DND-41 (cell line): ENCODE data around the gene STK16.

ENCODE experiments used
- ATAC-seq: fragments of 200-7000 bp; cut with Tn5 transposase; 3 replicates; pipeline ENCODE4 v1.9.1; 2021; ENCODE audit warnings: low read depth; ENCODE audit not compliant: insufficient read depth
- DNase-seq: peaks from one replicate; pipeline ENCODE4 v3.0.0-alpha.2; 2020
- H2AFZ ChIP-seq: 2 replicates; pipeline ENCODE4 v1.6.0; 2012; ENCODE audit warnings: low read depth, low read length
- H3K27ac ChIP-seq: 2 replicates; pipeline ENCODE4 v1.5.1; 2012; ENCODE audit warnings: low read length, inconsistent platforms
- H3K27me3 ChIP-seq: fragments of 200-600 bp; sonication (generic); 2 replicates; pipeline ENCODE4 v1.6.0; 2012; ENCODE audit warnings: low read length, mild to moderate bottlenecking, inconsistent platforms; ENCODE audit not compliant: insufficient read depth, poor library complexity
- H3K36me3 ChIP-seq: 2 replicates; pipeline ENCODE4 v1.5.1; 2012; ENCODE audit warnings: low read length, inconsistent platforms; ENCODE audit not compliant: insufficient read depth
- H3K4me1 ChIP-seq: 2 replicates; pipeline ENCODE4 v1.5.1; 2012; ENCODE audit warnings: mild to moderate bottlenecking, low read length; ENCODE audit not compliant: insufficient read depth
- H3K4me2 ChIP-seq: 2 replicates; pipeline ENCODE4 v1.6.0; 2012; ENCODE audit warnings: mild to moderate bottlenecking, moderate library complexity, low read length, inconsistent platforms; ENCODE audit not compliant: insufficient read depth
- H3K4me3 ChIP-seq, 2 experiments: fragments of 200-600 bp in 1 of 2; shearing (Covaris generic) in 1 of 2; 2 replicates each; pipeline ENCODE4 v1.5.1; 2012 to 2016; ENCODE audit warnings: inconsistent platforms in 2 of 2, low read length in 2 of 2, mild to moderate bottlenecking in 2 of 2, low read depth in 1 of 2, moderate library complexity in 1 of 2
- H3K79me2 ChIP-seq: 2 replicates; pipeline ENCODE4 v1.6.0; 2012; ENCODE audit warnings: low read length, inconsistent platforms; ENCODE audit not compliant: insufficient read depth
- H3K9ac ChIP-seq: 2 replicates; pipeline ENCODE4 v1.6.0; 2012; ENCODE audit warnings: low read depth, mild to moderate bottlenecking, inconsistent platforms, low read length, moderate library complexity
- H3K9me3 ChIP-seq: 2 replicates; pipeline ENCODE4 v1.5.1; 2012; ENCODE audit warnings: low read length, moderate library complexity, mild to moderate bottlenecking, inconsistent platforms; ENCODE audit not compliant: insufficient read depth, severe bottlenecking
- H4K20me1 ChIP-seq: 2 replicates; pipeline ENCODE4 v1.6.0; 2012; ENCODE audit warnings: low read length; ENCODE audit not compliant: insufficient read depth
- EZH2 ChIP-seq: IDR thresholded peaks from 3 replicates; pipeline ENCODE4 v1.6.1; 2012; ENCODE audit warnings: borderline replicate concordance, low read depth, mild to moderate bottlenecking, moderate library complexity, low read length, inconsistent platforms; ENCODE audit not compliant: severe bottlenecking
- TF ChIP-seq, protein P1 (sequence below): IDR thresholded peaks from 2 replicates; pipeline ENCODE4 v1.5.1; 2012; ENCODE audit warnings: borderline replicate concordance, low read length, moderate library complexity, mild to moderate bottlenecking; ENCODE audit not compliant: poor library complexity, severe bottlenecking; ENCODE audit errors: extremely low read depth

STK16 gene

DNA sequence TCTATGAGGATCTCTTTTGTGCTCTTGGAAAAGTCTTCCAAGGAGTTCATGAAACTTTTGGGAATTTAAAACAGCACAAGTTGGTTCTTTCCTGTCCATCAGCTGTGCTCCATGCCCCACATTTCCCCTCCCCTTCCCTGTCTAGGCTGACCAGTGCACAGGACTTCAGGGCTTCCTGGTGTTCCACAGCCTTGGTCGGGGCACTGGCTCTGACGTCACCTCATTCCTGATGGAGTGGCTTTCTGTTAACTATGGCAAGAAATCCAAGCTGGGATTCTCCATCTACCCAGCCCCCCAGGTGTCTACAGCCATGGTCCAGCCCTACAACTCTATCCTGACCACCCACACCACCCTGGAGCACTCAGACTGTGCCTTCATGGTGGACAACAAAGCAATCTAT lies 25.7 kb downstream of the STK16 start:
- Histone ChIP-seq H3K4me3 (no peak overlapping the region), H2AFZ (no peak overlapping the region), H3K27me3 (peaks cover 12% of the 10 kb centered on the region), H3K9me3 (no peaks in the 10 kb centered on the region), H3K79me2 (no peaks in the 10 kb centered on the region), H3K9ac (no peak overlapping the region), H3K36me3 (no peaks in the 10 kb centered on the region), H3K27ac (no peak overlapping the region), H4K20me1 (no peaks in the 10 kb centered on the region), H3K4me2 (no peak overlapping the region), H3K4me1 (no peaks in the 10 kb centered on the region)
- no peak for DNase-seq
- no peak for TF ChIP-seq EZH2
- TF ChIP-seq, protein P1, sequence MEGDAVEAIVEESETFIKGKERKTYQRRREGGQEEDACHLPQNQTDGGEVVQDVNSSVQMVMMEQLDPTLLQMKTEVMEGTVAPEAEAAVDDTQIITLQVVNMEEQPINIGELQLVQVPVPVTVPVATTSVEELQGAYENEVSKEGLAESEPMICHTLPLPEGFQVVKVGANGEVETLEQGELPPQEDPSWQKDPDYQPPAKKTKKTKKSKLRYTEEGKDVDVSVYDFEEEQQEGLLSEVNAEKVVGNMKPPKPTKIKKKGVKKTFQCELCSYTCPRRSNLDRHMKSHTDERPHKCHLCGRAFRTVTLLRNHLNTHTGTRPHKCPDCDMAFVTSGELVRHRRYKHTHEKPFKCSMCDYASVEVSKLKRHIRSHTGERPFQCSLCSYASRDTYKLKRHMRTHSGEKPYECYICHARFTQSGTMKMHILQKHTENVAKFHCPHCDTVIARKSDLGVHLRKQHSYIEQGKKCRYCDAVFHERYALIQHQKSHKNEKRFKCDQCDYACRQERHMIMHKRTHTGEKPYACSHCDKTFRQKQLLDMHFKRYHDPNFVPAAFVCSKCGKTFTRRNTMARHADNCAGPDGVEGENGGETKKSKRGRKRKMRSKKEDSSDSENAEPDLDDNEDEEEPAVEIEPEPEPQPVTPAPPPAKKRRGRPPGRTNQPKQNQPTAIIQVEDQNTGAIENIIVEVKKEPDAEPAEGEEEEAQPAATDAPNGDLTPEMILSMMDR: no peak
- no peak for ATAC-seq

DNA sequence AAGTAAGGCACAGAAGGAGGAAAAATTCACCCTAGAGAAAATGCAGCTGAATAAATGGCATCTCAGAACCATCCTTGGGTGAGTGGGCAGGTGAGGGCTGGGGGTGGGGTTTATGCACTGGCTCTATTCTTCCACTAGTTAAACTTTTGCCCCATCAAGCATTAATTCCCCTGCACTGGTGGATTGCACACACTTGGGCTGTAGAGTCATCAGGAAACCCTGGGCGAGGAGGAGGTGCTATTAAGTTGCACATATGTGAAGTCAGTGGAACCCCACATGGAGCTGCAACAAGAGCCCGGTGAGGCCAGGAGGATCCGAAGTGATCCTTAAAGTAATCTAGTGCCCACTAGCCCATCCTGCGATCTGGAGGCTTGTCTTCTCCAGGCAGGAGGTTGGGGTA lies 27.1 kb downstream of the STK16 start:
- peaks cover 1% of the 10 kb centered on the region; the same call in 1 of the 2 replicates for H4K20me1 ChIP-seq
- TF ChIP-seq EZH2: no peak
- TF ChIP-seq, protein P1: no peak
- DNase-seq (no peak), ATAC-seq (no peak)
- no peak overlapping the region for H2AFZ ChIP-seq
- no peak overlapping the region for H3K4me2 ChIP-seq
- H3K79me2 ChIP-seq: no peaks in the 10 kb centered on the region
- H3K4me1 ChIP-seq: peaks cover under 1% of the 10 kb centered on the region
- peaks cover 12% of the 10 kb centered on the region for H3K27me3 ChIP-seq
- no peaks in the 10 kb centered on the region for H3K9me3 ChIP-seq
- H3K4me3 ChIP-seq: no peak overlapping the region
- no peaks in the 10 kb centered on the region for H3K36me3 ChIP-seq
- no peak overlapping the region for H3K9ac ChIP-seq
- H3K27ac ChIP-seq: no peak overlapping the region

DNA sequence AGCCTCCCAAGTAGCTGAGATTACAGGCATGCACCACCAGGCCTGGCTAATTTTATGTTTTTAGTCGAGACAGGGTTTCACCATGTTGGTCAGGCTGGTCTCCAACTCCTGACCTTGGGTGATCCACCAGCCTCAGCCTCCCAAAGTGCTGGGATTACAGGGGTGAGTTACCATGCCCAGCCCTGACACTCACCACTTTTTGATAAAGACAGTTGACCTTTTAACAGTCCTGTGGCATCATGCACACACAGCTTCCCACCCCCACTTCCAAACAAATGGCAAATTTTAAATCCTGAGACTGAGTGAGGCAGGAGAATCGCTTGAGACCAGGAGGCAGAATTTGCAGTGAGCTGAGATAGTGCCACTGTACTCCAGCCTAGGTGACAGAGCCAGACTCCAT lies 27.7 kb downstream of the STK16 start:
- H3K36me3 ChIP-seq: no peaks in the 10 kb centered on the region
- peaks cover 4% of the 10 kb centered on the region; the same call in 1 of the 2 replicates for H4K20me1 ChIP-seq
- H3K79me2 ChIP-seq: no peaks in the 10 kb centered on the region
- DNase-seq (no peak), ATAC-seq (no peak)
- no peak for TF ChIP-seq EZH2
- TF ChIP-seq, protein P1: no peak
- no peak overlapping the region for H2AFZ ChIP-seq
- H3K4me3 ChIP-seq: no peak overlapping the region
- H3K9me3 ChIP-seq: no peaks in the 10 kb centered on the region
- no peak overlapping the region for H3K4me2 ChIP-seq
- no peak overlapping the region for H3K9ac ChIP-seq
- H3K4me1 ChIP-seq: peaks cover 7% of the 10 kb centered on the region
- no peak overlapping the region for H3K27ac ChIP-seq
- peaks cover 12% of the 10 kb centered on the region for H3K27me3 ChIP-seq

DNA sequence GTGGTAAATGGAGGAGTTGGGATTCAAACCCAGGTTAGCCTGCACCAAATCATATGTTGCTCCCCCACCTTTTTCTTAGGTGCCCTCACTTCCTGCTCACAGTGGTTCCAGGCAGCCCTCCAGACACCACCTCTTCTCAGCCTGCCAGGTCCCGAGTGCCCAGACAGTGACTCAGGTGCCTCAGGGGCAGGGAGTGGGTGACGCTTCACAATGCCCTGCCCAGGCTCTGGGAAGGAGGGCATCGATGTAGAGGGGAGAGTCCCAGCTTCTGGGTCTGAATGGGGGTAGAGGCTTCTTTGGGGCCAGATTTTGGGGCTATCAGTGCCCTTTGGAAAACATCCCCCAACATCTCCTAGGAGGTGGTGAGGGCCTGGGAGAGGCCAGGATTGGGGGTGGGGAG lies 28.7 kb downstream of the STK16 start:
- Histone ChIP-seq H3K4me3 (no peak overlapping the region), H2AFZ (no peak overlapping the region), H3K27me3 (peaks cover 12% of the 10 kb centered on the region), H3K27ac (no peak overlapping the region), H3K79me2 (no peaks in the 10 kb centered on the region), H3K9ac (no peak overlapping the region), H3K4me1 (peaks cover 16% of the 10 kb centered on the region), H3K4me2 (no peak overlapping the region), H4K20me1 (peaks cover 4% of the 10 kb centered on the region; the same call in 1 of the 2 replicates), H3K9me3 (no peaks in the 10 kb centered on the region), H3K36me3 (no peaks in the 10 kb centered on the region)
- DNase-seq: no peak
- TF ChIP-seq, protein P1: no peak
- no peak for TF ChIP-seq EZH2
- no peak for ATAC-seq
